IPS-NIHi11 (cell line): Measurements from ENCODE around the gene KIF26A.
"Not testable (repeated sequence)": the region's sequence is repeated elsewhere in the genome, so short reads cannot be mapped to it uniquely, and the experiment has no call there.

Source experiments
- DNase-seq: peaks from one replicate; pipeline ENCODE4 v3.0.0; 2012; ENCODE audit warnings: mixed read lengths, low spot score

The KIF26A gene

GRCh38 chr14:104222396-104223036 is 84.1 kb downstream of the KIF26A start:
- no peak for DNase-seq

DNA sequence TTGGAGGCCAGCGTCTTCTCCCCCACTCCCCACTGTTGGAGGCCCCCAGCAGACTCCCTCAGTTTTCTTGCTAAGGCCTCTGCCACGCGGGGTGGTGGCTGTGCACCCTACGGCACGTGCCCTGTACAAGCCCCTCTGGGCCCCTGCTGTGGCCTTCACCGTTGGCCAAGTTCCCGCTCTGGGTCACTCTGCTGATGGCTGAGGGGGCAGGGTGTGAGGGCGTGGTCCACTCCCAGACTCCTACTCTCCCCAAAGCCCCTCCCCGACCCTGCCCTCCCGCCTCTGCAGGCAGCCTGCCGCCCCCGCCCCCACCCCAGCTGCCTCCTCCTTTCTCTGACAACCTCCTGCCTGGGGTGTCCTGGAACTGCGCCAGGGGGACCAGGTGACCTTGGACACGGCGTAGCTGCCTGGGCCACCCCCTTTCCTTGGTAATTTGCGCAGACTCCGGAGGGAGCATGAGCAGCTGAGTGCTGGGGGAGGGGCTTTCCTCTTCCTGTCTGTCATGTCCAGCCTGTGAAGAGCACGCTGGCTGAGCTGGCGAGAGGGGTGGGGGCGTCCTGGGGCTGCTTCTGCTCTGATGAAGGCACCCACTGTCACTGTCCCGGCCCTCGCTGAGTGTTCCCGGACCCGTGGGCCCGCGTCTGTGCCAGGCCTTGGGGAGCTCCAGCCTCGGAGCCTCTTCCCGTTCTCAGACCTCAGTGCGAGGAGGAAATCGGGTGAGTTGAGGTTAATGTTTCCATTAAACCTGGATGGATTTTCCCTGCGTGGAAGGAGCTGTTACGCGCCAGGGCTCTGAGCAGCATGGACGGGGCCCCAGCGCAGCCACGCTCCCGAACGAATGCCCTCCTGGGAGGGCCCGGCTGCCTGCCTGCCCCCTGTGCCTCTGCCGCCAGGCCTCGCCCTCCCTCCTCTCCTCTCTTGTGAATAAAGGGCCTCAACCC is 85.0 kb downstream of the KIF26A start:
- DNase-seq, result peak; percentile 55

DNA sequence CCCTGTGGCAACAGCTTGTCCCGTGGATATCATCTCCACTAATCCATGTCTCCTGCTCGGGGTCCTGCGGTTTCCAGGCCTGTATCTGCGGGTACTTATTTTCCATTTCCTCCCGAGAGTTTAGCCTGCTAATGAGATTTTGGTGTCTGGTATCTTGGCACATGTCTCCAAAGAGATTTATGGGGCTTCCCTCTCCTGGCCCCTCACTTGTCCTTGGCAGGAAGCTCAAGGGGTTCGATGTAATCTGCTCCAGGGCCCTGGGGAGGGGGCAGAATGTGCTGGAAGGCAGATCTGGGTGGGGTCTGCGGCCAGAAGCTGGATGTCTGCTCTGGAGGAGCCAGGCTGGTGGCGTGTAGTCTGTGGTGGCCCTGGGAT is 85.7 kb downstream of the KIF26A start:
- DNase-seq, result no peak

DNA sequence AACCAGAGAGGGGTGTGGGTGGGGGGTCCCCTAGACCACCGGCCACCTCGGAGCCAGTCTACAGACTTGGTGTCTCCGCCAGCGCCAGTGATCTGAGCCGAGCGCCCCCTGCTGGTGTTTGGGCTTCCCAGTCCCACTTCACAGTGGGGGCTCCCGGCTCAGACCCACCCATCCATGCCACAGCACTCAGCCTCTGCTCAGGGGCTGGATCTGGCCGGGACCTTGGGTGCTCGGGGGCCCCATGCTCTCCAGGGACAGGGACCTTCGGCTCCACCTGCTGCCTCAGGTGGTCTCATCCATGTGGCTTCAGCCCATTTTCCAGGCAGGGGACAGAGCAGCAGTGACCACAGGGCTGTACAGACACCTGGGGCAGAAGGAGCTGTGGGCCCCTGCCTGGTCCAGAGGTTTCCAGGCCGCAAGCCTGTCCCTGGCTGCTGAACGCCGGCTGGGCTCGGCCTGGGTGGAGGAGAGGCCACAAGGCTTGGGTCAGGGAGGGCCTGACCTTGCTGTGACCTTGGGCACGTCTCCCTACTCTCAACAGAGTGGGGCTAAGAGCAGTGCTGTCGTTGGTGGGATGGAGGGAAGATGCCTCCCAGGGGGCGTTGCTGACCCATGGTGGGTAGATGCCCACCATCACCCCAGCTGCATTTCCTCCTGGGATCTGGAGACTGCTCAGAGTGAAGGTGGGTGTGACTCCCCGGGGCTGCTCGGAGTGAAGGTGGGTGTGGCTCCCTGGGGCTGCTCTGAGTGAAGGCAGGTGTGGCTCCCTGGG is 86.3 kb downstream of the KIF26A start:
- DNase-seq, result peak; percentile 84

DNA sequence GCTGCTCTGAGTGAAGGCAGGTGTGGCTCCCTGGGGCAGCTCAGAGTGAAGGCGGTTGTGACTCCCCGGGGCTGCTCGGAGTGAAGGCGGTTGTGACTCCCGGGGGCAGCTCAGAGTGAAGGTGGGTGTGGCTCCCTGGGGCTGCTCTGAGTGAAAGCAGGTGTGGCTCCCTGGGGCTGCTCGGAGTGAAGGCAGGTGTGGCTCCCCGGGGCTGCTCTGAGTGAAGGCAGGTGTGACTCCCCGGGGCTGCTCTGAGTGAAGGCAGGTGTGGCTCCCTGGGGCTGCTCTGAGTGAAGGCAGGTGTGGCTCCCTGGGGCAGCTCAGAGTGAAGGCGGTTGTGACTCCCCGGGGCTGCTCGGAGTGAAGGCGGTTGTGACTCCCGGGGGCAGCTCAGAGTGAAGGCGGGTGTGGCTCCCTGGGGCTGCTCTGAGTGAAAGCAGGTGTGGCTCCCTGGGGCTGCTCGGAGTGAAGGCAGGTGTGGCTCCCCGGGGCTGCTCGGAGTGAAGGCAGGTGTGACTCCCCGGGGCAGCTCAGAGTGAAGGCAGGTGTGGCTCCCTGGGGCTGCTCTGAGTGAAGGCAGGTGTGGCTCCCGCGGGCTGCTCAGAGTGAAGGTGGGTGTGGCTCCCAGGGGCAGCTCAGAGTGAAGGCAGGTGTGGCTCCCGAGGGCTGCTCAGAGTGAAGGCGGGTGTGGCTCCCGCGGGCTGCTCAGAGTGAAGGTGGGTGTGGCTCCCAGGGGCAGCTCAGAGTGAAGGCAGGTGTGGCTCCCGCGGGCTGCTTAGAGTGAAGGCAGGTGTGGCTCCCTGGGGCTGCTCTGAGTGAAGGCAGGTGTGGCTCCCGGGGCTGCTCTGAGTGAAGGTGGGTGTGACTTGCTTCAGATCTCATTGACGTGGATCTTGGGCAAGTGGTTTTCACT is 87.1 kb downstream of the KIF26A start:
- not testable (repeated sequence) for DNase-seq

GRCh38 chr14:104226421-104227383 is 88.3 kb downstream of the KIF26A start:
- DNase-seq, result no peak

DNA sequence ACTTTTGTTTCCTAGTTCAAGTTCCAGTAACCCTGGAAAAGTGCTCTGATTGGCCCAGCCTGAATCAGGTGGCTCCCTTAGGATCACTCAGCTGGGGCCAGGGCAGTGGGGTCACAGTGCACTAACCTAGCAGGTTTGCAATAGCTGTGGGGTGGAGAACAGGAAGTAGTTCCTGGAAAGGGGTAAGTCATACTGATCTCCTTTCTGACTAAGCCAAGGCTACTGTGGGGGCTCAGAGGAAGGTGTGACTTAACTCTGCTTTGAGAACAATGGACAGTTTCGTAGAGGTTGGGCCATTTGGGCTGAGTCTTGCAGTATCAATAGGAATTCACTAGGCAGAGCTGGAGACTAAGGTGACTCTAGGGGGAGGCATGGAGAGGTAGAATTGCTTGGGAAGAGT is 89.4 kb downstream of the KIF26A start:
- DNase-seq, result no peak

GRCh38 chr14:104228221-104228620 is 89.8 kb downstream of the KIF26A start:
- DNase-seq, result no peak

DNA sequence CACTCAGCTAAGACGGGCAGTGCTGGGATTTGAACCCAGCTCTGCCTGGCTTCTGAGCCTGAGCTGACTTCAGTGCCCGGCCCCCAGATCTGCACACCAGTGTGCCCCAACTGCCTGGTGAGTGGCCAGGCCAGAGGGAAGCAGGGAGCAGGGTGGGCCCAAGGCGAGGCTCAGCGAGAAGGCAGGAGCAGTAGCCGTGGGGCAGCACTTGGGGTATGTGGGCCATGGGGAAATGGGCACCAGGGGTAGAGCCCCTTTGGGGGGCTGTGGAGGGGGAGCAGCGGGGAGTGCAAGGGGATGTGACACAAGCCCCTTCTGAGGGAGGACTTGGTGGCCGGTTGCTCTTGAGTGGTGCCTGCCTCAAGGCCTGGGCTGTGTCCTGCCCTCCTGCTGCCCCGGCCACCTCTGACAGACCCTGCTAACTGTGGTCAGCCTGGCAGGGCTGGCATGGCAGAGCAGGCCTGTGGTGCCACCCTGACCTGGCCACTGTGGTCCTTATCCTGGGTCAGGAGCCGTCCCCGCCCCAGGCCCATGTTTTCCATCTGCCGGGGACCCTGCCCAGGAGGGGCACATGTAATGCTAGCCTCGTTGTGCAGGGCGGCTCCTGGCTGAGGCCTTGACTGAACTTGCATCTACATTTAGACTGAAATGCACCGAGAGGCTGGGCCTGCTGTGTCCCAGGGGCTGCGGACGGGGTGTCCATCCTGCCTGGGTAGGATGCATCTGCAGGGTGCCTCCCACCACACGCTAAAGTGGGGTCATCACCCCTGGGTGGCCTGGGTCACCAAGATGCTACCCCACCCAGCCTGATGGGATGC is 90.5 kb downstream of the KIF26A start:
- DNase-seq, result no peak

DNA sequence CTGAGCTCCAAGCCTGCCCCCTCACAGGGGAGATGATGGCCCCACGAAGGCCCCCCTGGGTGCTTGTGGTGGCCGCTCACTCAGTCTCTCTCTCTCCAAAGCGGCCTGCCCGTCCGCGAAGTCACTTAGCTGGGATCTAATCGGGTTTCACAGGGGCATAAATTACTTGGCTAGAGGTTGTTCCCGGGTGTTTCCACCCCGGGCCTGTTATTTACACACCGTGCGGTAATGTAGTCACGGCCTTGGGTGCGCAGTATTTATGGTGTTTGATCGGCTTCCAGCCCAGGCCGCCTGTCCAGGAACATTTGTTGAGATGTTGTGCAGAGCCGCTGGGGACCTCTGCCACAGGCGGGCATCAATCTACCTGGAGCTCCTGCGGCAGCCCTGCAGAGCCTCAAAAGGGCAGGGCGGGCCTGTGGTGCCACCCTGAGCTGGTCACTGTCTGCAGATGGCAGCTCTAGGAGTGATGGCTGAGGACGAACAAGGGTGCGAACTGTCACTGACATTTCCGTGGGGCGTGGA is 91.2 kb downstream of the KIF26A start:
- no peak for DNase-seq

GRCh38 chr14:104230119-104230815 is 91.9 kb downstream of the KIF26A start:
- no peak for DNase-seq
